Activated CD8-positive, alpha-beta memory T cell treated with anti-CD3 and anti-CD28 coated beads for 4 hours (primary cell): ENCODE results near the gene MEP1B.
A peak's percentile ranks its signal among the peaks of the same experiment; 100 is the strongest.
"Not testable (repeated sequence)": the region's sequence is repeated elsewhere in the genome, so short reads cannot be mapped to it uniquely, and the experiment has no call there.

Source experiments
- DNase-seq, 2 donors: peaks; one replicate each; pipeline ENCODE4 v3.0.0-alpha.2; 2020; ENCODE audit warnings: low read depth in 2 of 2

MEP1B gene

GRCh38 chr18:32189790-32190189, at the start of gene MEP1B:
TSS of gene MEP1B (plus strand) at chr18:32190039. CDS start at chr18:32190071, 32 bp downstream.
- no peak for DNase-seq

DNA sequence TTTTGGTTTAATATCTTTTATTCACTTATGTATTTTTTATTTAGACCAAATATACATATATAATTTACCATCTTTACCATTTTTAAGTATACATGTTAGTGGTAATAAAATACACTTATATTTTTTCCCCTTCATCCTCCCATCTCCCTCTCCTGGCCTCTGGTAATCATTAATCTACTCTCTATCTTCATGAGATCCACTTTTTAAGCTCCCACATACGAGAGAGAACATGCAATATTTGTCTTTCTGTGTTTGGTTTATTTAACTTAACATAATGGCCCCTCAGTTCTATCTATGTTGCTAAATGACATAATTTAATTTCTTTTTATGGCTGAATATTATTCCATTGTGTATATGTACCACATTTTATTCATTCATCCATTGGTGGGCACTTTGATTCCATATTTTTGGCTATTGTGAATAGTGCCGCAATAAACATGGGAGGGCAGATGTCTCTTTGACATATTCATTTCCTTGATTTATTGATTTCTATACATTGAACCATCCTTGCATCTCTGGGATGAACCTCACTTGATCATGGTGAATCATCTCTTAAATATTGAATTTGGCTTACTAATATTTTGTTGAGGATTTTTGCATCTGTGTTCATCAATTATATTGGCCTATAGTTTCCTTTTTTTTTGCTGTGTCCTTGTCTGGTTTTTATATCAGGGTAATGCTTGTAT, 41.5 kb upstream of the MEP1B start:
- no peak for DNase-seq

DNA sequence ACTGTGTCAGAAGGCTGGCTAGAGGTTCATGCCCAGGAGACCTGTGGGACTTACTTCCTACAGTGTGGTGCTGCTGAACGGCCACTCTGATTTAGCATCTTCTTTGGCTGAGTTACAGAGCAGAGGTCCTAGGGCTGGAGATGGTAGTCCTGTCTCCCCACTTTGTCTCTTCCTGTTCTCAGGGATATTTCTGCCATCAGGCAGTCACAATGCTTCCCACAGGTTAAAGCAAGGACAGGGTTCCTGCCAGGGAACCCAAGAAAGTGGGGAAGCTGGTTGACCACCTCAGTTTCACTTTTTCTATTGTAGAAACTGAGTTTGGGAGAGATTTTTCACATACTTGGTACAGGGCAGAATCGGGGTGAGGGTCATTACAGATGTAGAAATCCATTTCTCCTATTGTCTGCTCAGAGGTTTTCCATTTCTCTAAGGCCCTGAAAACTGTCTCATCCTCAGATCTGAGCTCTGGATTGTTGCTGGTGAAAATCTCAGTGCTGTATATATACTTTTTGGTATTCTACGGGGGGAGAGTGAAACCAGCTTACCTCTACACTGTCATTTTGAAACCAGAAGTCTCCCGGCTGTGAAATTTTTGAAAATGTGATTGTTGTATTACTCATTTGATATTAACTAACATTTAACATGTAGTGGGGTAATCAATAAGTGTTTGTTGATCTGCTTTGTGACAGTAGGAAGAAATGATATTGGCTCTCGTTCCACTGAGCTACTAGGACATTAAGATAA, 37.0 kb upstream of the MEP1B start:
- DNase-seq: no peak

- DNase-seq: no peak
Measured at GRCh38 chr18:32156855-32157254, 33.0 kb upstream of the MEP1B start.

- no peak for DNase-seq
Measured at GRCh38 chr18:32157580-32157979, 32.3 kb upstream of the MEP1B start.

DNA sequence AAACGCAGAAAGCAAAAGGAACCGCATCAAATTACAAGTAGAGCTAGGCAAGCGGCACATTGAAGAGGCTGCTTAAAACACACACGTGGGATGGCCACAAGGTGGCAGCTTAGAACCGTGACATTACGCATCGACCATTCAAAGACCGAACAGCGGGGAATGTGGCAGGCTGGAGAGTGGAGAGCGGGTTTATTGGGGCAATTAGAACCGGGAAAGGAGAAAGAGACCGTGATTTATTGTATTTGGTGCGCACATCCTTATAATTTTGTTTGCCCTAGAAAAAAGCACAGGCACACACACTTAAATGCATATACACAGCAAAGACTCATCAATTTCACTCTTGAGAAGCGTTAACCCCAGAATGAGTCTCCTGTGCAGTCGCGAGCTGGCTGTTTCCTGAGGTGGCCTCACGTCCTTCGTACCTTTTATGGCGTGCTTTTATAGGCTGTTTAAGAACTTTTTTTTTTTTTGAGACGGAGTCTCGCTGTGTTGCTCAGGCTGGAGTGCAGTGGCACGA, 31.7 kb upstream of the MEP1B start:
- peak; percentile 40 to 42 for DNase-seq

GRCh38 chr18:32158631-32159030, 31.2 kb upstream of the MEP1B start:
- DNase-seq: not testable (repeated sequence)

DNA sequence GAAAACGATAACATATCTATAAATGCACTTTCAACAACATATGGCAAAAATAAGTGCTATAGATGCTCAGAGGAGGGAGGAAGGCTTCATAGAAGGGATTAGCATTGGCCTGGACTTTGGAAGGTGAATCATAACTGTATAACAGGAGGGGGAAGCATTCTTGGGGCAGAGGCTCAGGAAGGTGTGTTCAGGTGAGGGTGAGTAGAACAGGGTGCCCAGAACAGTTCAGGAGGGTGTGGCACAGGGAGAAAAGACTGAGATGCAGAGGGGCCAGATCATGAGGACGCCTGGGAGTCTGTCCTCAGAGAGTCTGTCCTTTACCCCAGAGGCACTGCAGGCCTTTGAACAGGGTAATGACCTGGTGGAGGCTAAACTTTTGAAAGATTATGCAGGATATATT, 29.3 kb upstream of the MEP1B start:
- no peak for DNase-seq

- no peak for DNase-seq
Measured at GRCh38 chr18:32167980-32168730, 21.7 kb upstream of the MEP1B start.

GRCh38 chr18:32173654-32174053, 16.2 kb upstream of the MEP1B start:
- DNase-seq: no peak

DNA sequence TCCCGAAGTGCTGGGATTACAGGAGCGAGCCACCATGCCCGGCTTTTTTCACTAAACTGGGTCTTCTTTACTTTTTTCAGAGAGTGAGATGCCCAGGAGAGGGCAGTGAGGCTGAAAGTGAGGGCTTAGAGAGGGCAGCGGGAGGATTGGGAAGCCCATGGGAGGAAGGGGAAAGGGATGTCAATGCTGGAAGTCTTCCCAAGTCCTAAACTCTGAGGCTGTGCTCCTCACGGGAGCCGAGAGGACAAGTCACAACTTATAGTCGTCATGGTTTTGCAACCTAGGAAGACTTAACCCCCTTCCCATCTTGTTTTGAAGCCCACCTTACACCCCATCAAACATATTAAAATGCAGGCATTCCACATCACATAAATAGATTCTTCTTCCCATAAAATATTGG, 15.1 kb upstream of the MEP1B start:
- DNase-seq: no peak

DNA sequence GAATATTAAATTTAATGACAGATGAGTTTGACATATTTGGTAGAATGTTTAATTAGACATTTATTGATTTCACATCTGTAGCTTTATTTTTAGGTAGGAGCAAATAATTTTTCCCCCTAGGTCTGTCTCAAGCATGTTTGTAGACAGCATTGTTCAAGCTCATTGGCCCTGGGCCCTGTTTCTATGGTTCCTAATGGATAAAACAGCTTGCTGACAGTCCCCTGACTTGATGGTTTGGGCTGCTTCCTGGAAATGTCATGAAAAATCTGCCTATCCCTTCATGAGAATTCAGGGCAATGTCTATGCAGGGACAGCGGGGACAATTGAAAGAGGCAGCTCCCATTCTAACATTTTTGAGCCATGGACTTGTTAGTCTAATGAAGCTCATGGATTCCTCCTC, 14.6 kb upstream of the MEP1B start:
- DNase-seq: no peak

DNA sequence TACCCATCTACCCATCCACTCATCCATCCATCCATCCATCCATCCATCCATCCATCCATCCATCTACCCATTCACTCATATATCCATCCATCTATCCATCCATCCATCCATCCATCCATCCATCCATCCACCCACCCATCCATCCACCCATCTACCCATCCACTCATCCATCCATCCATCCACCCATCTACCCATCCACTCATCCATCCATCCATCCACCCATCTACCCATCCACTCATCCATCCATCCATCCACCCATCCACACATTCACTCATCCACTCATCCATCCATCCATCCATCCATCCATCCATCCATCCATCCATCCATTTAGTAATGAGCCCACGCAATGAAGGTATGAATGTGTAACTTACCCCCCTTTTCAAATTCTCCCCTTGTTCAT, 13.1 kb upstream of the MEP1B start:
- DNase-seq: not testable (repeated sequence)

DNA sequence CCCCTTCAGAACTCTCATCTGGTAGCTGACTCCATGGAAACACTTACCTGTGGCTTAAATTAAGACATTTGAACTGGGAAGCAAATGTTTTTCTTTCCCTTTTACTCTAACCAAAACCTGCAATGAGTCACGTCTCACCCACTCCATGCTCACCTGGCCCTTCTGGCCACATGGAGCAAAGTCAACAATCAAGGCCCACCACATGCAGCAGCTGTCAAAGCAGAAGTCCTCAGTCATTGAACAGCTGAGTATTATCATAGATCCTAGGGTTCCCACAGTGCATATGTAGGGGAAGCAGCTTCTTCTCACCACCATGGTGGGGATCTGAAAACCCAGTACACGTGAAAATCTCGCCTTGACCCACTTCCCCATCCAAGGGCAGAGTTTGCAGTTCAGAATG, 12.3 kb upstream of the MEP1B start:
- no peak for DNase-seq

- DNase-seq: no peak
Measured at GRCh38 chr18:32183503-32183902, 6.3 kb upstream of the MEP1B start.

GRCh38 chr18:32190209-32190608, 370 bp downstream of the MEP1B start:
- no peak for DNase-seq

GRCh38 chr18:32195881-32196815, 6.3 kb downstream of the MEP1B start:
- no peak for DNase-seq

DNA sequence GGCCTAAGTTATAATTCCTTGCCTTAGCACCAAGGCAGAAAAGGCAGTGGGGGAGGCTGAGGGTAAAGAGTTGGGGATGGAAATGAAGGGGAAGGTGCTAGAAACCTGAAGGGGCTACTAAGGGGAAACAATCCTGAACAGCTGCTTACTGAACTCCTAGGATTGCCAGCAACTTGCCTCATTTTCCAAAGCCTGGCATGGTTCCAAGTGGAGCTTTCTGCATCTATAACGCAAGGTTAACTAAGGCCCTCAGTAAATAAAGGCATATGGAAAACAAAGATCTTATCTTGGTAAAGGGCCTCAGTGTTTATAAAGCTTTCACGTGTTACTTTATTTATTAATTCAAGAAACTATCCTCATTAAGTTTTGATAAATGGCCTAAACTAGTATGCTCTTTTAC, 10.9 kb downstream of the MEP1B start:
- no peak for DNase-seq

DNA sequence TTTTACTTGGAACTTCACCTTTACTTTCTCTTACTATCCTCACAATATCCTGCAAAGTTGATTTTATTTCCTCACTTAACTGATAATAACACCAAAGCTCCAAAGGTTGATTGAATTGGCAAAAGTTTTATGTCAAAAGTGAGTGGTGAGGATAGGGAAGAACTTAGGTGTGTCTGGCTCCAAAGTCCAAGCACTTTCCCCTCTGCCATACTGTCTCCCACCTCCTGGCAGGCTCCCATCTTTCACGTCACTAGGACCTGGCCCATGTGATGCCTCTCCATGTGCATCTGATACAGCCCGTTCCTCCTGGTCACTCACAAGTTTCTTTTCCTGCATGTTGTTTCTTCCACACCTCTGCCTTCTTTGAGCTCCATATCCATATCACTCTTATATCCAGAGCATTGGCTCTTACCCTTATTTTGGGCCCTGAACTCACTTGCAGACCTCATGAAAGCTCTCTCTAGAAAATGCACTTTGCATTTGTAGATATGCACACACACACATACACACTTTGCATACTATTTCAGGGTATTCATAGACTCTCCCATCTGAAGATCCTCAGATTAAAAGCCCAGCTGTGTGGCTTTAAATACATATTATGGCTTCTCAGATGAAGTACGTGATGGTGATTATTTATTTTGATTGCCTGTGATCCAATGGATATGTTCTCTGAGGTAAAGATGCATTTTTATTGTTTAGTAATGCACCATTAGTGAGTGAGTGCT, 12.3 kb downstream of the MEP1B start:
- DNase-seq: no peak

DNA sequence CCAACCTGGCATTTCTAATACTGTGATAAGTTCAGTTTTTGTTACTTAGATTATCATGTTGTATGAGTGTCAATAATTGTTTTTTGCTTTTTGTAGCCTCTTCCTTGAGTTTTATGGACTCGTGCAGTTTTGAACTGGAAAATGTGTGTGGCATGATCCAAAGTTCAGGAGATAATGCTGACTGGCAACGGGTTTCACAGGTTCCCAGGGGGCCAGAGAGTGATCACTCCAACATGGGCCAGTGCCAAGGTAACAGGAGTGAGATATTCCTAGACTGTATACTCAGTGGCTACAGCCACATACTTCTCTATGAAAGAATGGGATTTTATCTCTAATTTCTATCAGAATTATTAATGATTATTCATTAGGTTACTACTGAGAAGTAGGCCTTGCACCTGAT, 18.2 kb downstream of the MEP1B start:
- DNase-seq: no peak

- DNase-seq: no peak
Measured at GRCh38 chr18:32208577-32208976, 18.7 kb downstream of the MEP1B start.
